ENCODE data around the gene CPPED1.

CPPED1 gene

DNA sequence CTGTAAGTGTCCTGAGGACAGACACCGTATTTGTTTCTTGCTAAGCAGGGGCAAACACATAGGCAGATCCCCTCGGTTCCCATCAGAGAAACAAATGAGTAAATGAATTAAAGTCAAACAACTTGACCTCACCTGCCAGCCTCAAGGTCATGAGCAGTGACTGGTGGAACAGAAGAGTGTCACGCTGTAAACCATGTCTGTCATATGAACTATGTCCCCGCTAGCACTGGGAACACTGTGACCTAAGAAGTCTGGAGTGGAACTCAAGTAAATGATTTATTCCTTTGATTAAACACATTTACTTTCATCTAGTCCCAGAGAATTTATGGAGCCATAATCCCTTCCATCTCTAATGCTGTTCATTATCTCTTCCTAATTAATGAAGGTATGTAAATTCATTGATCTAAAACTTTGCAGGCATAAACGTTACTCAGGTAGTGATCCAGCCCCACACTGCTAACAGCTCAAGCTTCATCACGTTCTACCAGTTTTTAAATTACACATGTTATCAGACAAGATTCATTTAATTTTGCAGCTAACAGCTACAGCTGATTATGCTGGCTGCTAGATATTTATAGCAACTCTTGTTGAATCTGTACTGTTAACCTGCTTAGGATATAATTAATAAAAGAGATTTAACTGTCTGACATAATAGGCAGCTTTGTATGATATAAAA, 38.7 kb downstream of the CPPED1 start:
- no peak for DNase-seq

DNA sequence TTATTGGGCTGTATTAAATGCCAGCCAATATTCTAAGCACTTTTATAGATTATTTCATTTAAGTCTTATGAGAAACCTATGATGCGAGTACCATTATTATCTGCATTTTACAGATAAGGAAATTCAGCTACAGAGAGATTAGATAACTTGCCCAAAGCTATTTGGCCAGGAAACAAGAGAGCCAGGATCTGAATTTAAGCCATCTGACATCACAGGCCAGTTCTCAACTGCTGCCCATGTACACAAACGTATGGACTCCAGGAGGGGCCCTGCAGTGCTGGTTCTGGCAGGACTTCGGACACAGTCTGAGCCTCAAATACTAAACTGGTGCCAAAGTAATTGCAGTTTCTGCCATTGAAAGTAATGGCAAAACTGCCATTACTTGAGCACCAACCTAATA, 40.2 kb downstream of the CPPED1 start:
- DNase-seq = no peak

DNA sequence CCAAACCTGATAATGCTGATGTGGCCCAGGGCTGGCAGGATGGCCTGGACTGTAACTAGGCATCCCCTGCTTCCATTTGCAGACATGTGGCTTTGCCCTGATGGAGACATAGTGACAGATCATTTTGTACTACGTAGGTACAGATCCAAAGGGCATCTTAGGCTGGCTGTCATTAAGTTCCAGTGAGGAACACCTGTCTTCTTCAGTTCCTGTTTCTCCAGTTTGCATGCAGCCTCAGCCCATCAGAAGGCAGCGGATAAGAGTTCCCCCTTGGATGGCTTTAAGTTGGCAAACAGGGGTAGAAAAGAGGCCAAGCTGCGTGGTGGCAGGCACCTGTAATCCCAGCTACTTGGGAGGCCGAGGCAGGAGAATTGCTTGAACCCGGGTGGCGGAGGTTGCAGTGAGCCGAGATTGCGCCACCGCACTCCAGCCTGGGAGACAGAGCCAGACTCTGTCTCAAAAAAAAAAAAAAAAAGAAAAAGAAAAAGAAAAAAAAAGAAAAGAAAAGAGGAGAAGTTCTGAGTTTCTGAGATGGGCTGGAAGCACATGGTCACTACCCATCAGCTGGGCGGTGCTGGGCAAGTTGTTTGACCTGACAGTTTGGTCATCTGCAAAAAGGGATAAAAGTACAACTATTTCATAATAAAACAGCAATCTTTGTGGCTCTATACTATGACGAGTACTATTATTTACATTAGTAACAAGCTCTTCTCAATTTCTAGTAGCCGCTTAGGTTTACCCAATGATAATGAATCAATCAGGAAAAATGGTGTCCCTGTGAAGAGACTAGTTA, 42.7 kb downstream of the CPPED1 start:
- no peak for DNase-seq

DNA sequence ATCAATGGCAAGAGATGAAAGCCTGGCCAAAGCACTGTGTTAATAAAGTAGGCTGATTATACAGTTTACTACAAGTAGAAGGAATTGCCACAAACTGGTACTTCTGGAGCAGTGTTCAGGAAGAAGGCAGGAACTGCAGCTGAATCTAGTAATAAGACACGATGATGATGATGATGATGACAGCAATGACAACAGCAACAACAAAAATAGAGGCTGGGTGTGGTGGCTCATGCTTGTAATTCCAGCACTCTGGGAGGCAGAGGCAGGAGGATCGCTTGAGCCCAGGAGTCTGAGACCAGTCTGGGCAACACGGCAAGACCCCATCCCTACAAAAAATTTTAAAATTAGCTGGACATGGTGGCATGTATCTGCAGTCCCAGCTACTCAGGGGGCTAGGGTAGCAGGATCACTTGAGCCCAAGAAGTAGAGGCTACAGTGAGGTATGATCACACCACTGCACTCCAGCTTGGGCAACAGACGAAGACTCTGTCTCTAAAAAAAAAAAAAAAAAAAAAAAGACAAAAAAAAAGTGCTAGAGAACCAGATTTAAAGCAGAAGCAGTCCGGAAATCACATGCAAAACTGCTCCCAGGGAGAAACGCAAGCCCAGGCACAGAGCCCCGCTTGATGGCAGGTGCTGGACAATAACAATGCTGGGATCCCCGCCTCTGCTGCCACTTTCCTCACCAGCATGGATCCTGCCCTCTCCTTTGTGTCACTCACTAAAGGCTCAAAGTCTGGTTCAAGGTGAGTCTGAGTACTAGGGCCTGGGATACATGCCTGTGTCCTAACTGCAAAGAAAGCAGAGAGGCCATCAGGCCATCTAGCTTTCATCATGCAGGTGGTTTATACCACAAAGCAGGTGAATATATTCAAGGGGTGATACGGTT, 44.8 kb downstream of the CPPED1 start:
- no peak for DNase-seq

DNA sequence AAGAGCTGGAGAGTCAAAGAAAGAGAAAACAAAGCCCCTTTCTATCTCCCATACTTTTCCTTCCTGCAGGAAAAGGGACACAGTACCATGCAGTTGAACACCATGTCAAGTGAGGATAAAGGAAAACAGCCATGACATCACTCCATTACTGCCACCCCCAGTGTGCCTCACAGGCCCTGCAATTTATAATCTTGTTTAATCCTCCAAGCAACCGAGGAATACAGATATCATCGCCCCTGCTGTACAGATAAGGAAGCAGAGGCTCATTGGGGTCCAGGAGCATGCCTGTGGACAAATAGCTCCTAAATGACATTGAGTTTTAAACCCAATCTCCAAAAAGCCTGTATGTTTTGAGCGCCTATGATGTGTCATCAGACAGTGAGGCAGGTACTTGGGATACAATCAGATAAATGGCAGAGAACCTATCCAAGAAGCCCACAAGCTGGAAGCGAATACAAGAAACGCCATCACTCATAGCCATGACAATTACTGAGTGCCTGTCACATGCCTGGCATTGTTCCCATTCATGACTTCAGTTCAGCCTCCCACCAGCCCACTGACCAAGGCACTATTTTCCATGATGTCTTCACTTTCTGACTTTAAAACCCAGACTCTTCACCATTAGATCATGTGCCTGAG, 45.5 kb downstream of the CPPED1 start:
- peak; percentile 95 for DNase-seq

DNA sequence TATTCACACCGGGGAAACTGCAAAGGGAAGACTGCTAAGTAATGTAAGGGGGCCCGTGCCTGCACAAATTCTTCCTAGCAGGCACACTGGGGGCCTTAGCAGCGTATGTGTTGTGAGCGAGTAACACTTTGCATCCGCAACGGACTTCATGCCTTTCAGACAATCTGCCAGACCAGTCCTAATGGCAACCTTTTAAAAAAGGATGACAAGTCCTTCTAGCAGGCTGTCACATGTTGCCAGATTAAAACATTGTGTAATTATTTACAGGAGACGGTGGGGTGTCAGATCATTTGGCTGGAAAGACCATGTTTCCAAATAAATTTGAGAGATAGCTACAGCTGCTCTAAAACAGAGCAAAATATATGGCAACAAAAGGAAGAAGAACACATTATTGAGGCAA, 46.1 kb downstream of the CPPED1 start:
- DNase-seq = peak; percentile 50

DNA sequence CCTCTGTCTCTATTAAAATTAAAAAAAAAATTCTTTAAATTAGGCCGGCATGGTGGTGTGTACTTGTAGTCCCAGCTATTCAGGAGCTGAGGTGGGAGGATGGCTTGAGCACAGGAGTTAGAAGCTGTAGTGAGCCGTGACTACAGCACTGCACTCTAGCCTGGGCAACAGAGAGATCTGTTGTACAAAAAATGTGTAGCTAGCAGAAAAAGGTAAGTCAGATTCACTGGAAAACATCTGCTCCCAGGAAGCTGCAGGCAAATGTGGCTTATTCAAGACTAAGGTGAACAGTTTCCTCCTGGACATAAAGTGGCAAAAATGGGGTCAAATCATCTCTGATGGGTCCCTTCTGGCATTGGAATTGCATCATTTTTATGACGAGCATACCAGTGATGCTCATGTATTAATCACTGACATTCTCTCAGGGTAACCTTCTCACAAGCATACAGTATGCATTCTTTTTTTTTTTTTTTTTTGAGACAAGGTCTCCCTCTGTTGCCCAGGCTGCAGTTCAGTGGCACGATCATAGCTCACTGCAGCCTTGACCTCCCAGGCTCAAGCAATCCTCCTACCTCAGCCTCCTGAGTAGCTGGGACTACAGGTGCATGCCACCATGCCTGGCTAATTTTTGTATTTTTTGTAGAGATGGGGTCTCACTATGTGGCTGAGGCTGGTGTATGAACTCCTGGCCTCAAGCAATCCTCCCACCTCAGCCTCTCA, 48.7 kb downstream of the CPPED1 start:
- DNase-seq = no peak

DNA sequence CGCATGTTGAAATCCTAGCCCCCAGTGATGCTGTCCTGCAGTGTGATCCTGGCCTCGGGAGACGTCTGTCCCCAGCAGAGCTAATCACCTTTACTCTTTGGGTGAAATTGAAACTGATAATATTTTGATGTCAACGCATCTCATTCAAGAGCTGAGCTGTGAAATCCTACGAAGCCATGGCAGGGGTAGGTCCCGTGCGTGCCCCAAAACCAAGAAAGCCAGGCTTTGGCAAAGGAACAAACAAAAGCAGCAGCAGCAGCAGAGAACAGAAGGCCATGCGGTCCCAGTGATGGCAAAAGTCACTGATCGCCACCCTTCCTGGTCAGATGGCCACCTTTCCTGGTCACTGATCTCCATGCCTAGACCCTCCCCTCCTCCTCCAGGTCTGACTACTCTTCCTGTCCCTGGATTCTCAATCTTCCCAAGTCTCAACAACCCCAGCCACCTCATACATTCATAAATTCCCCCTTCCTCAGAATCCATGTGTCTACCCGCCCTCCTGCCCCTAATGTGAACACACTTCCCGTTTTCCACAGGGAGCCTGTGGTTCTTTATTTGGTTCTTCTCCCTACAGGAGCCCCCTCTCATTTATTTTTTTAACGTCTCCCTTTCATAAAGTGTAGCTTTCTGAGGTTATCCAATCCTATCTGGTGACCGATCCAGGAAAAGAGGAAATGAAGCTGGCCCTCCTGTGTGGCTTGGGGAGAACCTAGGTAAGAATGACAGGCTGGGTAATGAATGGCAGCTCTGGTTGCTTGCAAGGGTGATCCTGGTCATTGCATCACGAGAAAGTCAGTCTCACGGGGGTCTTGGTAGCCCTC, 50.3 kb downstream of the CPPED1 start:
- DNase-seq = peak; percentile 46

DNA sequence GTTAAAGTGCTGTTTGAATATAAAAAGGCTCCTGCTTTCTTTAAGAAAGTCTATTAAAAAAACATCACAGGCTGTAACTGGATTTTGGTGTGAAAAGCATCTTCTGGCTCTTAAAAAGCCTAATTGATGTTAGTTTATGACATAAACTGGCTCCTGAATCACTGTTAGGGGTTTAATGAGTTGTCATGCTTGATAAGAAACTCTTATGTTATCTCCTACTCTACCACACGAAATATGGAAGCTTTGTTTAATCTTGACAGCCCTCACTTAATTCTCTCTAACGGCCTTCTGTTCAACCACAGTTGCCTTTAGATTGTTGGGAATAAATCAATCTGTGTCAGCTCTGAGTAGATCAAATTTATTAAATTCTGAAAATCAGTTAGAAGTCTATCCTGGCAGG, 51.5 kb downstream of the CPPED1 start:
- peak; percentile 85 for DNase-seq

DNA sequence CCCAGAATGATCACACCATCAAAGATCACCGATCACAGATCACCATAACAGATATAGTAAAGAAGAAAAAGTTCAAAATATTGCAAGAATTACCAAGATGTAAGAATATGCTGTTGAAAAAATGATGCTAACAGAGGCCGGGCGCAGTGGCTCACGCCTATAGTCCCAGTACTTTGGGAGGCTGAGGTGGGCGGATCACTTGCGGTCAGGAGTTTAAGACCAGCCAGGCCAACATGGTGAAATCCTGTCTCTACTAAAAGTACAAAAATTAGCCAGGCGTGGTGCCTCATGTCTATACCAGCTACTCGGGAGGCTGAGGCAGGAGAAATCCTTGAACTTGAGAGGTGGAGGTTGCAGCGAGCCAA, 53.2 kb downstream of the CPPED1 start:
- DNase-seq = no peak

DNA sequence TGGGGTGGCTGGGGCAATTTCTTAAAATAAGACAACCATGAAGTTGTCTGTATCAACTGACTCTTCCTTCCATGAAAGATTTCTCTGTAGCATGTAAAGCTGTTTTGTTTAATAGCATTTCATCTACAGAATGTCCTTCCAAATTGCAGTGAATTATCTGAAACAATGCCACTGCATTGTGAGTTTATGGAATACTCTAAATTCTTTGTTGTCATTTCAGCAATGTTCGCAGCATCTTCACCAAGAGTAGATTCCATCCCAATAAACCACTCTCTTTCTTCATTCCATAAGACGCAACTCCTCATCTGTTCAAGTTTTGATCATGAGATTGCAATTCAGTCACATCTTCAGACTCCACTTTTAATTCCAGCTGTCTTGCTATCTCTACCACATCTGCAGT, 54.6 kb downstream of the CPPED1 start:
- DNase-seq = no peak

DNA sequence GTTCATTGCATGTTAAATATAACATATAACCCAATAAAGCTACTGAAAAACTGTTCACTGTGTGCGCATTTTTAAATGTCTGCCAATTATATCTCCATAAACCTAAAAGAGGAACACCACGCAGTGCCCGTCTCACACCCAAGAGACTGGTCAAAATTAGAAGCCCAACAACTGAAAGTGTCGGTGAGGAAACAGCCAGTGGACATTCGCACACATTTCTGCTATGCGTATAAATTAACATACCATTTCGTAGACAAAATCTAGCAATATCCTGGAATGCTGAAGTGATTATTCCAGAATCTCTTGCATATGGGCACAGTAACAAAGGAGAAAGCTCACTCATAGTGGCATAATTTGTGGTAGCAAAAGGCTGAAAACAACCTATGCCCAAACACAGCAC, 55.9 kb downstream of the CPPED1 start:
- no peak for DNase-seq

DNA sequence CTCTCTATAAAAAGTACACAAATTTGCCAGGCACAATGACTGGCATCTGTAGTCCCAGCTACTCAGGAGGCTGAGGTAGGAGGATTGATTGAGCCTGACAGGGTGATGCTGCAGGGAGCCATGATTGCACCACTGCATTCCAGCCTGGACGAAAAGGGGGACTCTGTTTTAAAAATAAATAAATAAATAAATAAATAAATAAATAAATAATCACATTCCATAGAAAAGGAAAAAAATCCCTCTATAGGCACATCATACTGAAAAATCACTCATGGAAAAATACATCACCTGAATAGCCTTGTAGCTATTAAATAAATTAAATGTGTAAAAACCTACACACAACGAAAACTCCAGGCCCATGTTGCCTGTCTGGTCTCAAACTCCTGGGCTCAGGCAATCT, 56.4 kb downstream of the CPPED1 start:
- DNase-seq = no peak

DNA sequence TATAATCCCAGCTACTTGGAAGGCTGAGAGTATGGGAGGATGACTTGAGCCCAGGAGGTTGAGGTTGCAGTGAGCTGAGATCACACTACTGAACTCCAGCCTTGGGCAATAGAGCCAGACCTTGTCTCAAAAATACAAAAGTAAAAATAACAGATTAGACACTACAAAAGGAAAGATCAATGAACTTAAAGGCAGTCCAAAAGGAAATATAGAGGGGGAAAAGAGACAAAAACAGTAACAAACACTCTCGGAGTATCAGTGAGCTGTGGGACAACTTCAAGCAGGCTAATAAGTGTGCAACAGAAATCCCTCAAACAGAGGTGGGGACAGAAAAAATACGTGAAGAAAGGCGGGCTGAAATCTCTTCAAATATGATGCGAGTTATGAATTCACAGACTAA, 58.8 kb downstream of the CPPED1 start:
- no peak for DNase-seq

DNA sequence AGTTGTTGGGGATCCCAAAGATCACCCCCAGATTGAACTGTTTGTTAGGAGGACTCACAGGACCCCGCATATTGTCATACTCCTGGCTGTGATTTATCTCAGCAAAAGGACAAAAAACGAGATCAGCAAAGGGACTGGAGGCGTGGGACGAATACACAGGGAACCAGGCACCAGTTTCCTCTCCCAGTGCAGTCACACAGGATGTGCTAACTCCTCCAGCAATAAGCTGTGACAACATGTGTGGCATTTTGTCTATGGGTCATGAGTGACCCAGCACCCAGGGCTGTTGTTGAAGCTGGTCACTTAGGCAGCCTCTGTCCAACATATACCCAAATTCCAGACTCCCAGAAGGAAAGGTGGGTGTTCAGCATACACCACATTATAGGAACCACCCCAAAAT, 60.9 kb downstream of the CPPED1 start:
- no peak for DNase-seq

DNA sequence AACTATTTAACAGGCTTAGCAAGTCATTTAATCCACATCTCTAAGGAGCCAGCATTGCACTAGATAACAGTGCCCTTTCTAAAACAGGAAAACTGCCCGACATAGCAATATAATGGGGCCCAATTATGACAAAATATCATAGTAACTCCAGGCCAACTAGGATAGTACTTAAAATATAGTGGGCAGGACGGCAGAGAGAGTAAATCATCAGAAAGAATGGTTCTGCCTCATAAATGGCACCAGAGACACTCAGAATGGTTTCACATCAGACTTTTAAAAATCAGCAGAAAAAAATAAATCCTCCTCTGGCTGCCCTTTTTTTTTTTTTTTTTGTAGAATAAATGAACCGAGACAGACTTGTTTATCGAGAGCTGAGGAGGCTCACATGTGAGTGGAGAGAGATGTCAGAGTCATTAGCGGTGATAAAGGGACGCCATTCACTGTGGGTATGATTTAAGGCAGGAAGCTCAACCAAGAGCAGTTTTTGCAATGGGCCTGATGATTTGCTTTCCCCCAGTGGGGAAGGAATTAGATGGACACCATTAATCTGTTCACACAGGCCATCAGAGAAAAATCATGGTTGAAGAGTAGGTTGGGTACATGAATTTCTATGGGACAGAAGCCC, 62.6 kb downstream of the CPPED1 start:
- no peak for DNase-seq

DNA sequence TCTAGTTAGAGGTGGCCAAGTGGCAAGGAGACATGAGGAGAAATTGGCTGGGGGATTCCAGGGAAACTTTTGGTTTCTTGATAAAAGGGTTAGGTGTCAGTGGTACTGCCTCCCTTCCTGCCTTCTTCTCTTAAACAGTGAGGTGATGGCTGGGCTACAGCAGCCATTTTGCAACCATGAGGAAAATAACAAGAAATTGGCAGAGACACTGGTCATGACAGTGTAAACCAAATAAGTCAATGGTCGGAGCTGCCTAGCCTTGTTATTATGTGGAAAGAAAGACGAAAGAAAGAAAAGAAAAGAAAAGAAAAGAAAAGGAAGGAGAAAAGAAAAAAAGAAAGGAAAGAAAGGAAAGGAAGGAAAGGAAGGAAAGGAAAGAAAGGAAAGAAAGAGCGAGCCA, 63.9 kb downstream of the CPPED1 start:
- no peak for DNase-seq

DNA sequence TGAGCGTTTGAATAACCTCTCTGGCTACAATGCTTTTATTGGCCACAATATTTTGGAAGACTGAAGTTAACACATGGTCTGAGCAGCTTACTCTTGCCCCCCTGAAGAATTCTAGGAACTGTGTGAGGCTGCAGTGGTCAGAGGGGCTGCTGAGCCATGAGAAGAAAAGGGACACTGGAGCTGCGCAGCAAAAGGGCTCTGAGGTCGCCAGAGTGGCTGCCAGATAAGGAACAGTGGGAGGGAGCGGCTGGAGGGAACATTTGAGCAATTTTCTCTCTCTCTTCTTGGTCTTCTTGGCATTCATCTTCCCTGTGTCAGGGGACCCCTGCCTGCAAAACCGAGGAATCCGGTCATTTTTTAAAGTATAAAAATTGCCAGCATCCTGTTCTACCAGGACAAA, 66.1 kb downstream of the CPPED1 start:
- no peak for DNase-seq

DNA sequence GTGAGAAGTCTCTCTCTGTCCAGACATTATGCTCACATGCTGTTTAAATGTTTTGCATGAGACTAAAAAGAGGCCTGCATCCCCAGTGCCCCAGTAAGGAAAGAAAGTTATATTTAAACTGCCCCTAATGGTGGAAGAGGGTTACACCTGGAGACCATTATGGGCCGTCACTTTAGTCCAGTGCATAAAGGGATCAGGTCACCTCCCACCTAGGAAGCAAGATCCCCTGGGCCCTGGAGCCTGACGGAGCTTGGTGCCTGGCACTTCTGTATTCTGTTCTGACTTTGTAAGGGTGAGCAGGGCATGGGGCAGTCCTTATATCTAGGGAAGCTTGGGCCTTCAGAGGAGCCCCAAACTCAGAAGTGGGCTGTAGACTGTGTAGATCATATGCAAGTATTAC, 67.9 kb downstream of the CPPED1 start:
- DNase-seq = no peak

DNA sequence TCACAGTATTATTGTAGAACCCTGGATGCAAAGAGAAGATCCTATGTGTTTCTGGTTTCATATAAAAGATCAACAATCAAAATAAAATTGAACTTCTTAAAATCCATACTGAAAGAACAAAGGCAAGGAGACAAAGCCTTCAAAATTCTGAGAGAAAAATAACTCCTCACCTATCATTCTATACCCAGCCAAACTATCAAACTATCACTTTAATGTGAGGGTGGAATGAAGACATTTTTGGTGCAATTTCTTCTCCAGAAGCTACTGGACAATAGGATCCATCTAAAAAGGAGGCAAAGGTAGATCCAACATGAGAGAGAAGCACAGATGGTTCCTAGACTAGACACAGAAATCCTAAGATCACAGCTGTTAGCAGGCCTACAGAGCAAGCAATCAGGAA, 71.1 kb downstream of the CPPED1 start:
- DNase-seq = no peak

DNA sequence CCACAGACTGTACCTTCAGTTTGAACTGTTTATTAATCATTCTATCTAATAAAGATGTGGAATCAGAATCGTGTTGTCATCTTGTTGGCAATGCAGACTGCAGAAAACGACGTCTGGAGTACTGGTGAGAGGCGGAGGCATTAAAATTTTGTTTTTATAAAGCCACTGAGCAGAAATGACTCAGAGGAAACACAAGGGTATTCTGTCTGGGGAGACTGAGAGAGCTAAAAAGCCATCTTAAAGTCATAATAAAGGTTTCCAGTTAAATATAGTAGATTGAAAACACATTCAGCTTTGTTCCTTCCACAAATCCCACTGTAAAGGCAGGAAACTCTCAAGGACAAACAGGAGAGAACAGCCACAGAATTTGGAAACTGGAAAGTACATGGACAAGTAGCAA, 74.2 kb downstream of the CPPED1 start:
- DNase-seq = no peak

Measured in NCI-H82 (cell line).